ENCODE results near the gene SPAG6. TPM values are rescaled to one million over a fixed set of nuclear protein-coding genes. Genes with fewer than 3 reads are reported as not detected.

The SPAG6 gene
- total and polyA plus RNA-seq, 9 of the 15 experiments (the other 6 are each of a cell fraction or from before 2014, with no cell fraction given): 3.5 to 23.1 (median 11.8) TPM

DNA sequence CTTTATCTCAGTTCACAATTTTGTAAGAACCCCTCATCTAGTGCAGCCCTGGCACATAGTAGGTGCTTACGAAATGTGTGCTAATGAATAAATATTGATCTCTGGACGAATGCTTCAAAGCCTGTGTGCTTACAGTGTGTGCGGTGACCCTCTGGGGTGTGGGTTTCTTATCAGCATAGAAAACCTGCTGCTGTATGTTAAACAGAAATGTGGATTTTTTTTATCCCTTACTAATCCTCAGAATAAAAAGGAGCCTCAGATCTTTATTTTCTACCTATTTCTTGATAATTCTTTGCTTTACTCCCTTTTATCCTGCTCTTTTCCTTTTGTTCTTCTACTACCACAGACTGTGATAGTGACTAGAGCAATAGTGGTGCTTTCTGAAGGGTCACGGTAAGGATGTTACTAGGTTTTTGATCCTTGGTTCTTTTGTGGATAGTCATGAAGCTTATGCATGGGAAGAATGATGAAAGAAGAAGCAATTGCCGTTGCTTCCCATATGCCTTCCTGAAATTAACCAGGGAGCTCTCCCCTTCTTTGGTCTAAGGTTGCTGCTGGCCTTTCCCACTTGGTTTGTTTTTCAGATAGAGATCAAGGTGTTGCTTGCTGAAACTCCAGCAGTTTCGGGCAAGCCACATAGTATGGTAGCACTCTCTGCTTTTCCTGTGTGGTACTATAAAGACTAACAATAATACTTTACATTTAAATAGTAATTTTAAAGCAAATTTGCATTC lies 44.7 kb downstream of the SPAG6 start (continued):
- TF ChIP-seq RBBP5 (IDR thresholded peaks at IDR 0.05; ENCODE audit: borderline replicate concordance, insufficient read depth, low read length, poor library complexity, severe bottlenecking) (no peak), TBL1XR1 (IDR thresholded peaks at IDR 0.05; ENCODE audit: low read length in 2 of 2) (peak in 1 of 2 experiments; percentile 18; a peak in 1 of 4 replicates), HNRNPL (IDR thresholded peaks at IDR 0.05; ENCODE audit: low read depth, low read length) (no peak), BRF1 (IDR thresholded peaks at IDR 0.05; ENCODE audit: borderline replicate concordance, extremely low read depth, insufficient read length) (no peak), ADNP (tag; IDR thresholded peaks at IDR 0.05) (peak; percentile 85), KDM4B (IDR thresholded peaks at IDR 0.05; ENCODE audit: borderline replicate concordance in 2 of 2, low read depth in 1 of 2) (no peak), ZNF717 (CRISPR knock-in tag; IDR thresholded peaks at IDR 0.05) (no peak), RFX1 (IDR thresholded peaks at IDR 0.05) (no peak)
- TF ChIP-seq, protein P1, sequence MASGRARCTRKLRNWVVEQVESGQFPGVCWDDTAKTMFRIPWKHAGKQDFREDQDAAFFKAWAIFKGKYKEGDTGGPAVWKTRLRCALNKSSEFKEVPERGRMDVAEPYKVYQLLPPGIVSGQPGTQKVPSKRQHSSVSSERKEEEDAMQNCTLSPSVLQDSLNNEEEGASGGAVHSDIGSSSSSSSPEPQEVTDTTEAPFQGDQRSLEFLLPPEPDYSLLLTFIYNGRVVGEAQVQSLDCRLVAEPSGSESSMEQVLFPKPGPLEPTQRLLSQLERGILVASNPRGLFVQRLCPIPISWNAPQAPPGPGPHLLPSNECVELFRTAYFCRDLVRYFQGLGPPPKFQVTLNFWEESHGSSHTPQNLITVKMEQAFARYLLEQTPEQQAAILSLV (tag; IDR thresholded peaks at IDR 0.05): peak; percentile 19; the same call in 1 of the 2 replicates
- TF ChIP-seq, protein P2, sequence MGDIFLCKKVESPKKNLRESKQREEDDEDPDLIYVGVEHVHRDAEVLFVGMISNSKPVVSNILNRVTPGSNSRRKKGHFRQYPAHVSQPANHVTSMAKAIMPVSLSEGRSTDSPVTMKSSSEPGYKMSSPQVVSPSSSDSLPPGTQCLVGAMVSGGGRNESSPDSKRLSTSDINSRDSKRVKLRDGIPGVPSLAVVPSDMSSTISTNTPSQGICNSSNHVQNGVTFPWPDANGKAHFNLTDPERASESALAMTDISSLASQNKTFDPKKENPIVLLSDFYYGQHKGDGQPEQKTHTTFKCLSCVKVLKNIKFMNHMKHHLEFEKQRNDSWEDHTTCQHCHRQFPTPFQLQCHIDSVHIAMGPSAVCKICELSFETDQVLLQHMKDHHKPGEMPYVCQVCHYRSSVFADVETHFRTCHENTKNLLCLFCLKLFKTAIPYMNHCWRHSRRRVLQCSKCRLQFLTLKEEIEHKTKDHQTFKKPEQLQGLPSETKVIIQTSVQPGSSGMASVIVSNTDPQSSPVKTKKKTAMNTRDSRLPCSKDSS (IDR thresholded peaks at IDR 0.05; ENCODE audit: low read depth, partially characterized antibody): no peak
- TF ChIP-seq, protein P3, sequence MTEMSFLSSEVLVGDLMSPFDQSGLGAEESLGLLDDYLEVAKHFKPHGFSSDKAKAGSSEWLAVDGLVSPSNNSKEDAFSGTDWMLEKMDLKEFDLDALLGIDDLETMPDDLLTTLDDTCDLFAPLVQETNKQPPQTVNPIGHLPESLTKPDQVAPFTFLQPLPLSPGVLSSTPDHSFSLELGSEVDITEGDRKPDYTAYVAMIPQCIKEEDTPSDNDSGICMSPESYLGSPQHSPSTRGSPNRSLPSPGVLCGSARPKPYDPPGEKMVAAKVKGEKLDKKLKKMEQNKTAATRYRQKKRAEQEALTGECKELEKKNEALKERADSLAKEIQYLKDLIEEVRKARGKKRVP (CRISPR knock-in tag; IDR thresholded peaks at IDR 0.05): peak; percentile 93
- TF ChIP-seq, protein P4, sequence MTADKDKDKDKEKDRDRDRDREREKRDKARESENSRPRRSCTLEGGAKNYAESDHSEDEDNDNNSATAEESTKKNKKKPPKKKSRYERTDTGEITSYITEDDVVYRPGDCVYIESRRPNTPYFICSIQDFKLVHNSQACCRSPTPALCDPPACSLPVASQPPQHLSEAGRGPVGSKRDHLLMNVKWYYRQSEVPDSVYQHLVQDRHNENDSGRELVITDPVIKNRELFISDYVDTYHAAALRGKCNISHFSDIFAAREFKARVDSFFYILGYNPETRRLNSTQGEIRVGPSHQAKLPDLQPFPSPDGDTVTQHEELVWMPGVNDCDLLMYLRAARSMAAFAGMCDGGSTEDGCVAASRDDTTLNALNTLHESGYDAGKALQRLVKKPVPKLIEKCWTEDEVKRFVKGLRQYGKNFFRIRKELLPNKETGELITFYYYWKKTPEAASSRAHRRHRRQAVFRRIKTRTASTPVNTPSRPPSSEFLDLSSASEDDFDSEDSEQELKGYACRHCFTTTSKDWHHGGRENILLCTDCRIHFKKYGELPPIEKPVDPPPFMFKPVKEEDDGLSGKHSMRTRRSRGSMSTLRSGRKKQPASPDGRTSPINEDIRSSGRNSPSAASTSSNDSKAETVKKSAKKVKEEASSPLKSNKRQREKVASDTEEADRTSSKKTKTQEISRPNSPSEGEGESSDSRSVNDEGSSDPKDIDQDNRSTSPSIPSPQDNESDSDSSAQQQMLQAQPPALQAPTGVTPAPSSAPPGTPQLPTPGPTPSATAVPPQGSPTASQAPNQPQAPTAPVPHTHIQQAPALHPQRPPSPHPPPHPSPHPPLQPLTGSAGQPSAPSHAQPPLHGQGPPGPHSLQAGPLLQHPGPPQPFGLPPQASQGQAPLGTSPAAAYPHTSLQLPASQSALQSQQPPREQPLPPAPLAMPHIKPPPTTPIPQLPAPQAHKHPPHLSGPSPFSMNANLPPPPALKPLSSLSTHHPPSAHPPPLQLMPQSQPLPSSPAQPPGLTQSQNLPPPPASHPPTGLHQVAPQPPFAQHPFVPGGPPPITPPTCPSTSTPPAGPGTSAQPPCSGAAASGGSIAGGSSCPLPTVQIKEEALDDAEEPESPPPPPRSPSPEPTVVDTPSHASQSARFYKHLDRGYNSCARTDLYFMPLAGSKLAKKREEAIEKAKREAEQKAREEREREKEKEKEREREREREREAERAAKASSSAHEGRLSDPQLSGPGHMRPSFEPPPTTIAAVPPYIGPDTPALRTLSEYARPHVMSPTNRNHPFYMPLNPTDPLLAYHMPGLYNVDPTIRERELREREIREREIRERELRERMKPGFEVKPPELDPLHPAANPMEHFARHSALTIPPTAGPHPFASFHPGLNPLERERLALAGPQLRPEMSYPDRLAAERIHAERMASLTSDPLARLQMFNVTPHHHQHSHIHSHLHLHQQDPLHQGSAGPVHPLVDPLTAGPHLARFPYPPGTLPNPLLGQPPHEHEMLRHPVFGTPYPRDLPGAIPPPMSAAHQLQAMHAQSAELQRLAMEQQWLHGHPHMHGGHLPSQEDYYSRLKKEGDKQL (CRISPR knock-in tag; IDR thresholded peaks at IDR 0.05; ENCODE audit: borderline replicate concordance): no peak
- TF ChIP-seq, protein P5, sequence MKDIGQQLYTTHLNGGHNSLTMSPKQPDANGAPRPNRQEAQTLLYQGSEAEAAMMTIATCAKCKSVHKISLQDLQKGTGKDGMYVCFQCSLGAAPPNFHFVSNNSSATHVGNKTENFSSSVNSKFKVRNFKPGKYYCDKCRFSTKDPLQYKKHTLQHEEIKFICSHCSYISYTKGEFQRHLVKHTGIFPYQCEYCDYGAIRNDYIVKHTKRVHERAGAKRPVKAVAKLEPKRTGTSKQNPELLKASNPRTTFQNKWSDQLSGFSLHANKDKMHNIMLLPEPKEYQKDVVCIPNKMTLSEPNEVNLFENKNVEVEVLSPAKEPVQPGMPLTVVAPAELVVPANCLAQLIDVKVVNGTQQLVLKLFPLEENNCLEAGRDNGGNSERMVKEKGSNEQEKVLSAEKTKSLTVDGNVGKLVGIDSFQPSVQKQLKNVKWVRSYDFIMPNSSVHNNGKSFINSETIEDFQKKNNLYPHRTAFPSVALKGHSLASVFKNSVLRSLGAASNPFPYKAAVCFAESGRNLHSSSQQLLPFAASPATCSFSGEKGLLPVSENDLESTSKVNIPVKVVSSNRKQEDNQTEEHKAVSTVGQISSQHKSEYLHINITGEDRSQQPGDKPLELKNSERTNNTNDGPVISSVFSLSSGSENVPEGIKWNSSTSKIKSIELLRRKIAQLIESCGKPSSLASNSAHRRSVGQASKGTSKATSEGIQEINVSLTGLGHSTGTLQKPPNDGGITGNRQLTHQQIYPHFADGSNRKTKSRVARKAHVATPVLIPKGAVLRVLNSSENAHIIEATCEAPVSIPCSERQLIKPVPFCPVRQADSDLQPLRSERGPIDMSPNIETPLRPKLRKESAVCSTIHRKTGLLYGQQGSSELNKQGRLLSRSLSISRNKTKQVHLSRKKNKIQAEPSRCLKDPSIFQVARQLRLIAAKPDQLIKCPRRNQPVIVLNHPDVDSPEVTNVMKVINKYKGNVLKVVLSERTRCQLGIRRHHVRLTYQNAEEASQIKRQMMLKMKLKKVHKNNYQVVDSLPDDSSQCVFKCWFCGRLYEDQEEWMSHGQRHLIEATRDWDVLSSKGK (CRISPR knock-in tag; IDR thresholded peaks at IDR 0.05): no peak
